Spleen (tissue), 7 donors: ENCODE measurements around the gene VPREB3.

ENCODE experiments used
- CTCF ChIP-seq, 11 experiments: fragments of 200-600 bp in 7 of 11; fragments of 450-650 bp in 4 of 11; sonication (generic) in 4 of 11; IDR thresholded peaks in 8 of 11; conservative IDR thresholded peaks in 3 of 11; 1 replicate in 7 of 11; 2 replicates in 4 of 11; pipeline versions ENCODE4 v1.4.0 to v1.8.0; 2016 to 2021; ENCODE audit warnings: antibody characterized with exemption in 11 of 11, inconsistent platforms in 4 of 11, mild to moderate bottlenecking in 1 of 11
- POLR2AphosphoS5 ChIP-seq, 3 donors: sonication (generic); formaldehyde crosslinking; IDR thresholded peaks; one replicate each; pipeline ENCODE4 v1.5.1; 2017; ENCODE audit warnings: antibody characterized with exemption in 3 of 3
- donor health status: DM: no; HTN: no; CAD: no; lungs with moderate emphysema.
- donor health status: DM: no; HTN: no; CAD: no.
- donor health status: DM: no; HTN: no; CAD: no.

- no peak for TF ChIP-seq CTCF (IDR thresholded peaks at IDR 0.05 in 8 of 11, conservative IDR thresholded peaks at IDR 0.05 in 3 of 11)
- TF ChIP-seq POLR2AphosphoS5 (IDR thresholded peaks at IDR 0.05): peak; percentile 31 to 69 (median 61)
These were observed 46.3 kb upstream of the VPREB3 start for GRCh38 chr22:23800297-23801237.
